HepG2 (cell line): ENCODE measurements around the gene CAPN7. TPM values are rescaled to one million over a fixed set of nuclear protein-coding genes. Genes with fewer than 3 reads are reported as not detected.
A peak's percentile ranks its signal among the peaks of the same experiment; 100 is the strongest.

ENCODE experiments used
- ARNT2 ChIP-seq: sonication (generic); formaldehyde crosslinking; IDR thresholded peaks from 2 replicates; pipeline ENCODE4 v1.8.0; 2022; ENCODE audit warnings: mild to moderate bottlenecking, low read depth, missing genetic modification reagents, moderate library complexity
- FOXK2 ChIP-seq: fragments of 450-650 bp; IDR thresholded peaks from 2 replicates; pipeline ENCODE4 v1.6.1; 2016
- GABPB1 ChIP-seq: IDR thresholded peaks from 2 replicates; pipeline ENCODE4 v1.6.1; 2016; ENCODE audit warnings: mild to moderate bottlenecking, missing genetic modification reagents, moderate library complexity, missing compliant biosample characterization
- HIVEP1 ChIP-seq: sonication (generic); formaldehyde crosslinking; IDR thresholded peaks from 2 replicates; pipeline ENCODE4 v1.4.0; 2020; ENCODE audit warnings: mild to moderate bottlenecking, missing genetic modification reagents
- MED8 ChIP-seq: sonication (generic); formaldehyde crosslinking; IDR thresholded peaks from 2 replicates; pipeline ENCODE4 v1.8.1; 2023; ENCODE audit warnings: mild to moderate bottlenecking, missing genetic modification reagents; ENCODE audit not compliant: insufficient replicate concordance
- MEIS2 ChIP-seq: sonication (generic); formaldehyde crosslinking; IDR thresholded peaks from 2 replicates; pipeline ENCODE4 v1.9.0; 2021; ENCODE audit warnings: mild to moderate bottlenecking, missing genetic modification reagents
- MXD4 ChIP-seq: IDR thresholded peaks from 2 replicates; pipeline ENCODE4 v1.6.1; 2016; ENCODE audit warnings: mild to moderate bottlenecking, missing biosample characterization, missing genetic modification reagents
- ZNF317 ChIP-seq: sonication (generic); formaldehyde crosslinking; IDR thresholded peaks from 2 replicates; pipeline ENCODE4 v1.5.0; 2020; ENCODE audit warnings: mild to moderate bottlenecking, missing genetic modification reagents
- ZNF343 ChIP-seq: sonication (generic); formaldehyde crosslinking; IDR thresholded peaks from 2 replicates; pipeline ENCODE4 v1.4.0; 2020; ENCODE audit warnings: mild to moderate bottlenecking, missing genetic modification reagents
- ZNF431 ChIP-seq: sonication (generic); formaldehyde crosslinking; IDR thresholded peaks from 2 replicates; pipeline ENCODE4 v1.9.0; 2022; ENCODE audit warnings: missing genetic modification reagents, low read depth, mild to moderate bottlenecking, borderline replicate concordance
- ZNF510 ChIP-seq: sonication (generic); formaldehyde crosslinking; IDR thresholded peaks from 2 replicates; pipeline ENCODE4 v1.4.0; 2020; ENCODE audit warnings: low read depth, mild to moderate bottlenecking, missing genetic modification reagents
- ZNF577 ChIP-seq: sonication (generic); formaldehyde crosslinking; IDR thresholded peaks from 2 replicates; pipeline ENCODE4 v1.4.0; 2020; ENCODE audit warnings: mild to moderate bottlenecking, low read depth, missing genetic modification reagents, borderline replicate concordance
- ZNF607 ChIP-seq: sonication (generic); formaldehyde crosslinking; IDR thresholded peaks from 2 replicates; pipeline ENCODE4 v1.5.1; 2020; ENCODE audit warnings: missing genetic modification reagents, mild to moderate bottlenecking, borderline replicate concordance
- ZNF670 ChIP-seq: sonication (generic); formaldehyde crosslinking; IDR thresholded peaks from 2 replicates; pipeline ENCODE4 v1.8.0; 2022; ENCODE audit warnings: mild to moderate bottlenecking, missing genetic modification reagents, borderline replicate concordance
- polyA plus RNA-seq, 8 experiments: library from polyadenylated mRNA; depleted of rRNA in 3 of 8; stranded (reverse) in 7 of 8; unstranded in 1 of 8; fragments of >200 nt; fragmentation: Illumina TruSeq in 4 of 8; extraction: Trizol in 4 of 8; gene quantifications; 2 replicates each; pipeline versions ENCODE4 v1.2.1 to v1.2.3, GENCODE V29; 2011 to 2016; ENCODE audit warnings: low read depth in 4 of 8, missing spikeins in 1 of 8, mixed read lengths in 1 of 8; ENCODE audit not compliant: insufficient read depth in 1 of 8
- total RNA-seq, 5 experiments: library from RNA; depleted of rRNA; stranded (reverse); fragments of >200 nt; fragmentation: Illumina TruSeq; extraction: Trizol; gene quantifications; 2 replicates each; pipeline ENCODE4 v1.2.3, GENCODE V29; 2016; ENCODE audit warnings: low read depth in 1 of 5
- TF ChIP-seq, protein P1 (sequence below): sonication (generic); formaldehyde crosslinking; IDR thresholded peaks from 2 replicates; pipeline ENCODE4 v1.5.0; 2020; ENCODE audit warnings: missing genetic modification reagents
- TF ChIP-seq, protein P2 (sequence below), 2 experiments: sonication (generic) in 1 of 2; formaldehyde crosslinking in 1 of 2; IDR thresholded peaks; 2 replicates each; pipeline versions ENCODE4 v1.5.1 to v1.6.1; 2011 to 2020; ENCODE audit warnings: borderline replicate concordance in 1 of 2, low read depth in 1 of 2, low read length in 1 of 2, mild to moderate bottlenecking in 1 of 2, missing genetic modification reagents in 1 of 2, moderate library complexity in 1 of 2
- TF ChIP-seq, protein P3 (sequence below): sonication (generic); formaldehyde crosslinking; IDR thresholded peaks from 2 replicates; pipeline ENCODE4 v1.5.0; 2020; ENCODE audit warnings: mild to moderate bottlenecking, low read depth, missing genetic modification reagents, borderline replicate concordance
- TF ChIP-seq, protein P4 (sequence below): sonication (generic); formaldehyde crosslinking; IDR thresholded peaks from 2 replicates; pipeline ENCODE4 v1.9.0; 2021; ENCODE audit warnings: missing genetic modification reagents, borderline replicate concordance

The CAPN7 gene
- total and polyA plus RNA-seq, 2 of the 13 experiments (the other 11 are each of a cell fraction or from before 2014, with no cell fraction given): 16.7 to 36.8 TPM

DNA sequence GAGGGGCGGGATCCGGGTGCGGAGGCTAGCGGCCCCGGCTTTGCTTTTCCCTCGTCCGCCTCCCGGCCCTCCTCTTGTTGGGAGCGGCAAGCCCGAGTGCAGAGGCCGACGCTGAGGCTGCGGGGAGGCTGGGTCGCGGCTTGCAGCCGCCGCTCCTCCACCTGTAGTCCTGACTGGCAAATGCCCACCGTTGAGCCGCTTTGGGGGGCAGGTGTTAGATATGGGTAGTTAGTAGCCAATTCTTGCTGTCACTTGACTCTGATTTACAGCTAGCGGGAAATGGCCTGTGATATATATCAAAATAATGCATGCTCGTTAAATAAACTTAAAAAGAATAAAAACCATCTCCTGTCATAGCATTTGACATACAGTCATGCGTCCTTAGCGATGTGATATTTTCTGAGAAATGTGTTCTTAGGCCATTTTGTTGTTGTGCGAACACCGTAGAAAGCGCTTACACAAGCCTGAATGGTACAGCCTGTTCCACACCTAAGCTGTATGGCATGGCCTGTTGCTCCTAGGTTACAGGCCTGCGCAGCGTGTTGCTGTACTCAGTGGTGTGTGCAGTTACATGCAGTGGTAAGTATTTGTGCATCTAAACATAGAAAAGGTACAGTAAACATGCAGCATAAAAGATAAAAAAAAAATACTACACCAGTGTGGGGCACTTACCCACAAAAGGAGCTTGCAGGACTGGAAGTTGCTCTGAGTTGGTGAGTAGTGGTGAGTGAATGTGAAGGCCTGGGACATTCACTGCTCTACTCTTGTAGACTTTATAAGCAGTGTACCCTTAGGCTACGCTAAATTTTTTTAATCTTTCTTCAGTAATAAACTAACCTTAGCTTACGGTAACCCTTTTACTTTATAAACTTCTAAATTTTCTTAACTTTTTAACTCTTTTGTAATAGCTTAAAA lies 873 bp downstream of the CAPN7 start (continued):
- TF ChIP-seq, protein P1, sequence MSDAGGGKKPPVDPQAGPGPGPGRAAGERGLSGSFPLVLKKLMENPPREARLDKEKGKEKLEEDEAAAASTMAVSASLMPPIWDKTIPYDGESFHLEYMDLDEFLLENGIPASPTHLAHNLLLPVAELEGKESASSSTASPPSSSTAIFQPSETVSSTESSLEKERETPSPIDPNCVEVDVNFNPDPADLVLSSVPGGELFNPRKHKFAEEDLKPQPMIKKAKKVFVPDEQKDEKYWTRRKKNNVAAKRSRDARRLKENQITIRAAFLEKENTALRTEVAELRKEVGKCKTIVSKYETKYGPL: no peak
- TF ChIP-seq, protein P2, sequence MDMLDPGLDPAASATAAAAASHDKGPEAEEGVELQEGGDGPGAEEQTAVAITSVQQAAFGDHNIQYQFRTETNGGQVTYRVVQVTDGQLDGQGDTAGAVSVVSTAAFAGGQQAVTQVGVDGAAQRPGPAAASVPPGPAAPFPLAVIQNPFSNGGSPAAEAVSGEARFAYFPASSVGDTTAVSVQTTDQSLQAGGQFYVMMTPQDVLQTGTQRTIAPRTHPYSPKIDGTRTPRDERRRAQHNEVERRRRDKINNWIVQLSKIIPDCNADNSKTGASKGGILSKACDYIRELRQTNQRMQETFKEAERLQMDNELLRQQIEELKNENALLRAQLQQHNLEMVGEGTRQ (IDR thresholded peaks at IDR 0.05; ENCODE audit: low read depth, low read length): no peak
- TF ChIP-seq, protein P2 (CRISPR knock-in tag; IDR thresholded peaks at IDR 0.05; ENCODE audit: borderline replicate concordance): 0 out of 2 replicates have a peak, but pooled peaks have one; percentile 36
- TF ChIP-seq ZNF577 (CRISPR knock-in tag) (no peak), GABPB1 (0 out of 2 replicates have a peak, but pooled peaks have one; percentile 44), ZNF510 (CRISPR knock-in tag) (no peak), ARNT2 (CRISPR knock-in tag) (no peak), MEIS2 (CRISPR knock-in tag) (no peak), MED8 (CRISPR knock-in tag) (peak; percentile 21), ZNF343 (CRISPR knock-in tag) (no peak), ZNF670 (CRISPR knock-in tag) (0 out of 2 replicates have a peak, but pooled peaks have one; percentile 25), HIVEP1 (CRISPR knock-in tag) (0 out of 2 replicates have a peak, but pooled peaks have one; percentile 56), ZNF431 (CRISPR knock-in tag) (no peak), ZNF607 (no peak), FOXK2 (no peak), ZNF317 (0 out of 2 replicates have a peak, but pooled peaks have one; percentile 77), MXD4 (CRISPR knock-in tag) (0 out of 2 replicates have a peak, but pooled peaks have one; percentile 50)
- TF ChIP-seq, protein P3, sequence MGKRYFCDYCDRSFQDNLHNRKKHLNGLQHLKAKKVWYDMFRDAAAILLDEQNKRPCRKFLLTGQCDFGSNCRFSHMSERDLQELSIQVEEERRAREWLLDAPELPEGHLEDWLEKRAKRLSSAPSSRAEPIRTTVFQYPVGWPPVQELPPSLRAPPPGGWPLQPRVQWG (CRISPR knock-in tag): no peak
- TF ChIP-seq, protein P4, sequence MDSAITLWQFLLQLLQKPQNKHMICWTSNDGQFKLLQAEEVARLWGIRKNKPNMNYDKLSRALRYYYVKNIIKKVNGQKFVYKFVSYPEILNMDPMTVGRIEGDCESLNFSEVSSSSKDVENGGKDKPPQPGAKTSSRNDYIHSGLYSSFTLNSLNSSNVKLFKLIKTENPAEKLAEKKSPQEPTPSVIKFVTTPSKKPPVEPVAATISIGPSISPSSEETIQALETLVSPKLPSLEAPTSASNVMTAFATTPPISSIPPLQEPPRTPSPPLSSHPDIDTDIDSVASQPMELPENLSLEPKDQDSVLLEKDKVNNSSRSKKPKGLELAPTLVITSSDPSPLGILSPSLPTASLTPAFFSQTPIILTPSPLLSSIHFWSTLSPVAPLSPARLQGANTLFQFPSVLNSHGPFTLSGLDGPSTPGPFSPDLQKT (CRISPR knock-in tag): no peak
